AG04449 (cell line): Measurements from ENCODE around the gene RANBP17.

Experiments used
- CTCF ChIA-PET: fragments of 350-600 bp; formaldehyde crosslinking; extraction: SDS; loops from one replicate; lab custom pipeline; 2021; ENCODE audit warnings: antibody characterized with exemption; lab: Yijun Ruan, JAX
- POLR2A ChIA-PET: fragments of 400-600, 350-600 bp; formaldehyde crosslinking; extraction: SDS; loops from one replicate; lab custom pipeline; 2020; ENCODE audit warnings: antibody characterized with exemption, inconsistent platforms; lab: Yijun Ruan, JAX
- DNase-seq: peaks from one replicate; pipeline ENCODE4 v3.0.0-alpha.2; 2010; ENCODE audit warnings: low read depth, low spot score
- H3K4me3 ChIP-seq: 2 replicates; pipeline ENCODE4 v1.5.1; 2011; ENCODE audit warnings: low read depth, mild to moderate bottlenecking, control low read depth, low read length
- CTCF ChIP-seq: IDR thresholded peaks from one replicate; pipeline ENCODE4 v1.5.1; 2011; ENCODE audit warnings: mild to moderate bottlenecking, moderate library complexity, low read length, control low read depth, inconsistent platforms; ENCODE audit not compliant: insufficient read depth; ENCODE audit errors: missing control alignments

The RANBP17 gene

GRCh38 chr5:171310212-171310818, 448.5 kb downstream of the RANBP17 start:
- CTCF ChIA-PET, result interaction anchor here (1.7 kb wide), 1 partner anchor 38 kb away, joined by 5 read pairs; no protein-coding TSS in a partner anchor
- H3K4me3 ChIP-seq, result no peak overlapping the region
- TF ChIP-seq CTCF, result peak; percentile 30
- DNase-seq, result no peak
- POLR2A ChIA-PET, result no interaction called here

GRCh38 chr5:171310819-171311321, 449.1 kb downstream of the RANBP17 start:
- TF ChIP-seq CTCF, result no peak
- CTCF ChIA-PET, result no interaction called here
- POLR2A ChIA-PET, result no interaction called here
- no peak for DNase-seq
- no peak overlapping the region for H3K4me3 ChIP-seq

- H3K4me3 ChIP-seq, result no peak overlapping the region
- TF ChIP-seq CTCF, result no peak
- ChIA-PET CTCF (no interaction called here), POLR2A (no interaction called here)
- no peak for DNase-seq
Observed at GRCh38 chr5:171311322-171312077, 449.7 kb downstream of the RANBP17 start.

- DNase-seq, result no peak
- no peak for TF ChIP-seq CTCF
- no peak overlapping the region for H3K4me3 ChIP-seq
- POLR2A ChIA-PET, result no interaction called here
- CTCF ChIA-PET, result interaction anchor here (1.1 kb wide), 1 partner anchor 105 kb away, joined by 3 read pairs; no protein-coding TSS in a partner anchor
Observed at GRCh38 chr5:171312129-171312974, 450.5 kb downstream of the RANBP17 start.

- CTCF ChIA-PET, result interaction anchor here (1.1 kb wide), 1 partner anchor 107 kb away, joined by 3 read pairs; no protein-coding TSS in a partner anchor
- POLR2A ChIA-PET, result no interaction called here
- no peak for TF ChIP-seq CTCF
Observed at GRCh38 chr5:171313481-171314206, 451.8 kb downstream of the RANBP17 start.

More at GRCh38 chr5:171313481-171314206, 451.8 kb downstream of the RANBP17 start:
- no peak overlapping the region for H3K4me3 ChIP-seq
- no peak for DNase-seq
